Measurements from ENCODE around the gene HCST.

Gene HCST

GRCh38 chr19:35882114-35882832 lies 20.1 kb upstream of the HCST start (continued):
- TF ChIP-seq ZNF639 (tag by site-specific recombination; IDR thresholded peaks at IDR 0.05) (peak; percentile 98), TRIM28 (IDR thresholded peaks at IDR 0.05; ENCODE audit: borderline replicate concordance, low read length) (no peak), MZF1 (tag by site-specific recombination; IDR thresholded peaks at IDR 0.05; ENCODE audit: borderline replicate concordance) (peak; percentile 97; the same call in 1 of the 2 replicates), PRDM2 (tag by site-specific recombination; IDR thresholded peaks at IDR 0.05; ENCODE audit: borderline replicate concordance) (no peak), ZNF133 (tag by site-specific recombination; IDR thresholded peaks at IDR 0.05) (no peak), ZSCAN16 (tag by site-specific recombination; IDR thresholded peaks at IDR 0.05) (peak; percentile 53; the same call in 1 of the 2 replicates), KLF7 (tag by site-specific recombination; IDR thresholded peaks at IDR 0.05; ENCODE audit: borderline replicate concordance) (peak; percentile 96; the same call in 1 of the 2 replicates), KLF17 (tag by site-specific recombination; IDR thresholded peaks at IDR 0.05) (no peak), ZNF350 (tag by site-specific recombination; IDR thresholded peaks at IDR 0.05) (no peak), HOXD13 (CRISPR knock-in tag; IDR thresholded peaks at IDR 0.05; ENCODE audit: borderline replicate concordance) (no peak), ZNF785 (tag by site-specific recombination; IDR thresholded peaks at IDR 0.05) (no peak), ZNF561 (tag by site-specific recombination; IDR thresholded peaks at IDR 0.05; ENCODE audit: borderline replicate concordance) (no peak), ZNF37A (tag by site-specific recombination; IDR thresholded peaks at IDR 0.05) (no peak), ZNF121 (tag by site-specific recombination; IDR thresholded peaks at IDR 0.05) (peak; percentile 92), HOXC10 (CRISPR knock-in tag; IDR thresholded peaks at IDR 0.05) (no peak), PBX3 (CRISPR knock-in tag; IDR thresholded peaks at IDR 0.05) (no peak), ZNF24 (tag by site-specific recombination; IDR thresholded peaks at IDR 0.05) (peak; percentile 97), ZNF560 (tag by site-specific recombination; IDR thresholded peaks at IDR 0.05; ENCODE audit: borderline replicate concordance) (peak; percentile 100), ZNF266 (tag by site-specific recombination; IDR thresholded peaks at IDR 0.05; ENCODE audit: low read depth) (peak; percentile 99), ZNF132 (tag by site-specific recombination; IDR thresholded peaks at IDR 0.05; ENCODE audit: borderline replicate concordance) (no peak), ZNF404 (tag by site-specific recombination; IDR thresholded peaks at IDR 0.05) (peak; percentile 100), ZFP69B (tag by site-specific recombination; IDR thresholded peaks at IDR 0.05) (no peak), ZNF549 (tag by site-specific recombination; IDR thresholded peaks at IDR 0.05) (no peak), PRDM1 (tag by site-specific recombination; IDR thresholded peaks at IDR 0.05) (no peak), ZNF391 (tag by site-specific recombination; IDR thresholded peaks at IDR 0.05; ENCODE audit: borderline replicate concordance, low read depth) (no peak), AEBP2 (tag by site-specific recombination; IDR thresholded peaks at IDR 0.05; ENCODE audit: borderline replicate concordance) (peak; percentile 100), ZNF362 (tag by site-specific recombination; IDR thresholded peaks at IDR 0.05) (peak; percentile 92)

All from HEK293 (cell line).